CD4-positive, alpha-beta T cell treated with Interleukin-6 for 4 hours (primary cell): ENCODE data around the gene UNC5C.

Experiments
- DNase-seq: peaks from one replicate; pipeline ENCODE4 v3.0.0-alpha.2; 2020; ENCODE audit warnings: mixed read lengths

UNC5C gene

GRCh38 chr4:95256108-95256835 is 292.5 kb downstream of the UNC5C start:
- no peak for DNase-seq

DNA sequence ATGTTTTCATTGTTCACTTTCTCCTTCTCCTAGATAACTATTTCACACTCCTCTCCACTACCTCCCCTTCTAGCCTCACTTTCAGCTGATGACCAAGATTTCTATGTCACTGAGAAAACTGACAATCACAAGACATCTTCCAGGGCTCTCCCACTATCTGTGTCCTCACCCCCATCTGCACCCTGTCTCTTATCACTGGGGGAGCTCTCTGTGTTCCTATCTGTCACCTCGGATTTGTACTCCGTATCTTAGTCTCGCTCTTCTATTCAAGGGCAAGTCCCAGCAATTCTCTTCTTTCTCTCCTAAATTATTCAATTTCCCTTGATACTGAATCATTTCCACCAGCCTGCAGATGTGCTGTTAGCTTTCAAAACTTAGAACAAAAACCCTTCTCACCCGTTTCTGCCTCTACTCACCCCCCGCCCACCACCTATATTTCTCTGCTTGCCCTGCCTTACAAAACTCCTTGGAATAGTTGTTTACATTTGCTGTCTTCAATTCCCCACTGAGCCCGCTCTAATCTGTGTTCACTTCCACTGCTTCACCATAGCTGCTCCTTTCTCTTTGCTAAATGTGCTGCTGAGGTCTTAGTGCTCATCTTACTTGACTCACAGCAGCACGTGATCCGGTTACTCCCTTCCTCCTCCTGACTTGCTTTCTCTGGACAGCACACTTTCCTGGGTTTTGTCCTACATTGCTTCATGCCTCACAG is 293.2 kb downstream of the UNC5C start:
- no peak for DNase-seq

DNA sequence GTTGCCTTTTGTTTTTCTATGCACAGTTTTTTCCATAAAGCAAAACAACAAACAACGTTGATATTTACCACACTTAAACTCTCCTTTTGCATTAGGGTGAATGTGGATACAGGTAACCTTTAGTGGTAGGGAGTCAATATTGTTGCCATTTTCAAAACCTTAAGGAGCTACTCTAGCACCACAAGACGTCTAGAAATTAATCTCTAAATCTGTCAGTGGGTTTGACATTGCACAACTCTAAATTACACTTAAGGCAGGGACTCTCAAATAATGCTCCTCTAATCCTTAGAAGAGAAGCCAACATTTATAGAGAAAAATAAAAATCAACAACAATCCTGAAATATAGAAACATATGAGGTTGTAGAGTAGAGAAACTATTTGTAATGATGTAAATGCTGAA is 297.2 kb downstream of the UNC5C start:
- DNase-seq, result no peak

GRCh38 chr4:95250544-95251137 is 298.1 kb downstream of the UNC5C start:
- no peak for DNase-seq

DNA sequence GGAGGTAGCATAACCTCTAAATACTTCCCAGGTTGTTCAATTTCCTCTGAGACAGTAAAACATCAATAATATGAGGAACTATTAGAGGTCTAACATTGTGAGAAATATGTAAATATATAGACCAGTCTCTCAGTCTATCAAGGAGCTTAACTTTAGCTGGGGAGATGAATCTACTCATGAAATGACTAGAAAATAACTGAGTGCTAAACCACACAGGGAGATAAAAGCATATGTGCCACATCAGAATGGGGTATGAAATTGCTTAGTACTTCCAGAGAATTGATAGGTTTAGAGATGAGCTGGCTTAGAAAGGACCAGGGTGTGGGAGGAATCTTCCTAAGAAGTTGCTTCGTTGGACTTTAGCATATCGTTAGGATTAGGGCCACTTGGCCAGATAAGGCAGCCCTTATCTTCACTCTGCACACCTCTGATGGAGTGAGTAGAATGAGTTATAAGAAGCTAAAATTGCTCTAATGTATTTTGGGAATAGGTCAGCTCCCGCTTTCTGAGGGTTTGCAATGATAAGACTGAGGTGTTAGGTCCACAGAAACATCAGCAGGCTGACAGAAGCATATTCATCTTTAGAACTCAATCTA is 299.2 kb downstream of the UNC5C start:
- no peak for DNase-seq

DNA sequence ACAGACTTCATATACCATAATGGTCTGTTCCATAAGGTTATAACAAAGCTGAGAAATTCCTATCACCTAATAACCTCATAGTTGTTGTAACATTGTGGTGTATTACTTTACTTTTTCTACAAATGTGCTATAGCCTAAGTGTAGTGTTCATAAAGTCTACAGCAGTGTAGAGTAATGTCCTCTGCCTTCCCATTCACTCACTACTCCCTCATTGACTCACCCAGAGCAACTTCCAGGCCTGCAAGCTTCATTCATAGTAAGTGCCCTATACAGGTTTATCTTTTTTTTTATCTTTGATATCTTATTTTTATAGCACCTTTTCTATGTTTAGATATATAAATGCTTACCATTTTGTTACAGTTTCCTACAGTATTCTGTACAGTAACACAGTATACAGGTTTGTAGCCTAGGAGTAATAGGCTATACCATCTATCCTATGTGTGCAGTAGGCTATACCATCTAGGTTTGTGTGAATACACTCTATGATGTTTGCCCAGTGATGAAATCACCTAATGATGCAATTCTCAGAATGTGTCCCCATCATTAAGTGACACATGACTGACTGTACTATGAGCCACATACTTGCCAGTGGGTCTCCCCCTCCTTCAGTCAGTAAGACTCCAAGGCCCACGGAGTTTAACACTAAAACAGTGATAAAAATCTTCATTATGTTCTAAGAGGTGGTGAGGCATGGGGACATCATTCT is 299.9 kb downstream of the UNC5C start:
- no peak for DNase-seq

DNA sequence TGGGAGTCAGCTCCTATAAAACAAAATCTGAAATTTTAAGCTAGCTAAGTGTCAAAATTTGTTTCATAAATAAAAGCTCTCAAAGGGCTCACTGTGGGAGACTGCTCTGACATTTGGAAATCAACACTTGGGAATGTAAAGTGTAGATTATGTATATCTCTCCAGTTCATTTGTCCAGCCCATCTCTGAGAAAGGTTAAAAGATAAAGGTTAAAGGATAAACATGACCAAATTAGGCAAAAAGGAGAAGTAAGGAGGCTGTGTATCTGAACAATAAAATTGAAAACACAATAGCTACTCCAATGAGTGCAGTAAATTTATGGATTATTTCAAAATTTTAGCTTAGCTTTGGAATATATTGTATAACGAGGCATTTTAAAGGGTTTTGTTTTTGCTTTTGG is 304.9 kb downstream of the UNC5C start:
- DNase-seq, result no peak

GRCh38 chr4:95238554-95238953 is 310.2 kb downstream of the UNC5C start:
- DNase-seq, result no peak

- DNase-seq, result no peak
Observed at GRCh38 chr4:95232358-95233156, 316.2 kb downstream of the UNC5C start.

GRCh38 chr4:95231681-95232080 is 317.1 kb downstream of the UNC5C start:
- DNase-seq, result no peak

DNA sequence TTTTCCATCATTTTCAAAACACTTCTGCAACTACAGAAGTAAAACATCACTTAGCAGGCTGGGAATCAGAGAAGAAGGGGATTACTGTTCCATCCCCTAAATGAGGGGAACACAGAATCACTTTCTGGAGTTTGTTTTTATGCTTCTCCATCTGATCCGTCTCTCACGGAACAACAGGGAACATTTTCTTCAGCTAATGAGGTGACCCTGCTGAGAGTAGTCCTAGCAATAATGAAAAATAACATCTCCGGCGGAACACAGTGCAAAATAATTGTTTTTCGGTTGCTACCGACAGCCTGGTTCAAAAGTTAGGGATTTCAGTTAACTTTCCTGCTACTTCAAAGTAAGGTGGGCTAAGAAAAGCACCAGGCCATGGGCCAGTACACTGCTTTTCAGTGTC is 322.9 kb downstream of the UNC5C start:
- DNase-seq, result no peak

DNA sequence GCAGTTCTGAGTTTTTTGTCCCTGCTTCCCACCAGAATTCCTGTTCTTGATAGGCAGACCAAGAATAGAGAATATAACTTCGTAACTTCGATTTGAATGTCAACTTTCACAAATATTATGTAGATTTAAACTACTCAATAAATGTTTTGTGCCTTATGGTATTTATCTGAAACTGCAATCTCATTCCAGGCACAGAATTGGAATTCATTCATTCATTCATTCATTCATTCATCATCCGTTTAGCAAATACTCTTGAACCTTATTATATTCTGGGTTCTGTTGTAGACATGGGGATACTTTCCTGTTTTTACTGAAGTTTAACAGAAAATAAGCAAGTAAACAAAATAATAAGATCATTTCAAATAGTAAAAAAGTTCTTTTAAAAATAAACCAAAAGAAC is 324.4 kb downstream of the UNC5C start:
- no peak for DNase-seq

DNA sequence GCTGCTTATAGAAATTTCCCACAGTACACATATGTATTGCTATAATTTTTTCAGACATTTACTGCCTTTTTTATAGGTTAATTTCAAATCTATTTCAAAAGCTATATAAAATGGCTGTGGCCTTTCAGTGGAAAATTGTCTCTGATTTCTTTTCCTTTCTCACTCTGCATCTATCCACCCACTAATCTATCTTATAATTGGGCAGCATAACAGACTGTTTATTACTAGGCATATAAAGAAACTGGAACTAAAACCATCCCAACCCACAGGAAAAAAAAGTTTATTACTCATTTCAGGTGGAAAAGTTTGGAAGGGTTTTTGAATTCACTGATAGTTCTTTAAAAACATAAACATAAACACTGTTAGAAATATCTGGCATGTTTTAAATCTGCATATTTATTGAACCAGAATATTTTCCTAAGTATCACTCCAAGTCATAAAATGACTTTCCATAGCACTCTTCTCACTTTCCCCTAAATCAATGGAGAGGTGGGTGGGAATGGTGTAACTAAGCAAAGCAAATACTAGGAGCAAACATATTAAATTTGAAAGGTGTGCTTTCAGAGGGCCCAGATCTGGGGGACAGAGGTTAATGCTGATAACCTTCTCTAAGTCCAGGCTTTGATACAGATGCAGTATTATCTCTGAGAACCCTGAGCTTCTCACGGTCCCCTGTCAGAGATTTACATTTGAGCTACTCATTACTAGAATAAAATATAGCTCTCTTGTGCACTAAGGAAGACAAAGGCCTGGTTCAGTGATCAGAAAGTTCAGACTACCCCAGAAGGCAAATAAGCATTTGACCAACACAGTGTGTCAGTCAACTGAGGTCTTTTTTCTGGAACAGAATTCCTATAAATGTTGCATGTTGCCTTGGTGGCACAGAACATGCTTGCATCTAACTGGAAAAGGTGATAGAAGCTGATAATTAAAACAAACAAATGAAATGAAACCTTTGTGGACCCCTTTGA is 328.3 kb downstream of the UNC5C start:
- DNase-seq, result no peak

DNA sequence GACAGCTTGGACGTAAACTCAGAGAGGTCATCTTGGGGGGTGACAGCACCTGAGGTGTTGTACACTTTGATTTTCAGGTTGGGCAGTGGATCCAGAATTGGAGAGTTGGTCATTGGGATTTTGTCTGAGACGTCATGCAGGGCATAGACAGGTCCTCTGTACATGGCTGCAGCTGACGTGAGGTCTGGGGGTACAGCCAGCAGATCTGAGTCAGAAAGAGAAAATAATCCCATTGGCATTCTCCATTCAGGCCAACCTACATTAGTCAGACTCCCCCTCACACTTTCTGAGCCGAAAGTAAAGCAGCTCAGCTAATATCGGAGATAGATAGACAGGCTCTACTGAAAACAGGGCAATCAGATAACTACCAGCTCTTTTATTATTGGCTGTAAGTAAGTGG is 329.7 kb downstream of the UNC5C start:
- no peak for DNase-seq

- DNase-seq, result no peak
Observed at GRCh38 chr4:95217197-95217596, 331.6 kb downstream of the UNC5C start.

DNA sequence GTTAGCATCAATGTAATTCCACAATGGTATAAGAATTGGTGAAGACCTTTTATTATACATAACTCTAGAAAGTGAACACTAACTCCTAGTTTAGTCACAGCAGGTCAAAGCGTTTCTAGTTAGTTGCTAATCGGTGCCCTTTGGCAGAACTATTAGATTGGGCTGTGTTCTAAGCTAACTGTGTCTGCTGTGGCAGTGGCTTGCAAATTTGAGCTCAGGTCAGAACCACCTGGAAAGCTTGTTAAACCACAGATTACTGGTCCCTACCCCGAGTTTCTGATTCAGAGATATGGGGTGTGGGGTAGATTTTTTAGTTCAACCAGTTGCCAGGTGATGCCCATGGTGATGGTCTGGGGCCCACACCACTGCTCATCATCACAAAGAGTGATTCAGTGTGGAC is 332.1 kb downstream of the UNC5C start:
- no peak for DNase-seq

DNA sequence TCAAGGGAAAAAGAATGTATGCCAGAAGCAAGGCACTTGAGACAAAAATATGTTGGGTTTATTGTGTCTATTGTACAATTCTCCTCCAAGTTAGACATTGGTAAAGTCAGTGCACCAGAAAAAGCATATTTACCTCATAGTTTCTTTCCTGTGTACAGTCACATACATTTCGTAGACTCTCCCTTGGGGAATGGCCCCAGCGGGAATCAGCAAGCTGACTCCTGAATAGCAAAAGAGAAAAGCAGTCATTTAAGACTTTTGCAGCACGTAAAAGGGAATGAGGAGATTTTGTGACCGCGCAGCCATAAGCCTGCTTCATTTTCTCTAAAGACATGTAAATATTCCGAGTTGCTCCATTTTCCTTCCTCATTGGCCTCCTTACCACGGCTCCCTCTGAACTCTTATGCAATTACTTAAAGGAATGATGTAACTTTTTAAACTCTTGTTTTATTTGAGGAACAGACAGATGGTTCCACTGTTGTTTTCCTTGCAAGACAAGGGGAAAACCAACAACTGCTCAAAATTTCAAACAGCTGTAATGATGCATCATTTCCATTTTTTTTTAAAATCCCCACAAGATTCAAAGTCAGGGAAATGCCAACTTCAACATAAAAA is 332.7 kb downstream of the UNC5C start:
- DNase-seq, result no peak

- DNase-seq, result no peak
Observed at GRCh38 chr4:95215043-95215442, 333.7 kb downstream of the UNC5C start.

DNA sequence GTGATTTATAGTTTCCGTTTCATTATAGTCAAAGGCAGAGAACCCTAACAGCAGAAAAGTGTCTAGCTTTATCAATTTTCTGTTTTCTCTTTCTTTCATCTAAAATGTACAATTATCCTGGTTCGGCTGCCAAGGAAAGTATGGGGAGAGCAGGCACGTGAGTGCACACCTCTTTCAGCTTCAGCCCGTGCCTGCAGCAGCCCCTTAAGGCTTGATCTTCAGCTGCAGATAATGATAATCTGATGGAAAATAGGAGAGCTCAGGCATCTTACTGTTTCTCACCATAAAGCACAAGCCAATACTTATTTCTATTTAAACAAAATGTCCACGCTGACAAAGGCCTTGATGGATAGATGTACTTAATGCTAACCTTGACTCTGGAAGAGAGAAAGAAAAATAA is 334.4 kb downstream of the UNC5C start:
- DNase-seq, result no peak

- DNase-seq, result no peak
Observed at GRCh38 chr4:95213366-95213765, 335.4 kb downstream of the UNC5C start.

- no peak for DNase-seq
Observed at GRCh38 chr4:95212692-95213091, 336.1 kb downstream of the UNC5C start.
